ENCODE measurements around the gene RAD54L.
"Not testable (repeated sequence)": the region's sequence is repeated elsewhere in the genome, so short reads cannot be mapped to it uniquely, and the experiment has no call there.

The RAD54L gene

DNA sequence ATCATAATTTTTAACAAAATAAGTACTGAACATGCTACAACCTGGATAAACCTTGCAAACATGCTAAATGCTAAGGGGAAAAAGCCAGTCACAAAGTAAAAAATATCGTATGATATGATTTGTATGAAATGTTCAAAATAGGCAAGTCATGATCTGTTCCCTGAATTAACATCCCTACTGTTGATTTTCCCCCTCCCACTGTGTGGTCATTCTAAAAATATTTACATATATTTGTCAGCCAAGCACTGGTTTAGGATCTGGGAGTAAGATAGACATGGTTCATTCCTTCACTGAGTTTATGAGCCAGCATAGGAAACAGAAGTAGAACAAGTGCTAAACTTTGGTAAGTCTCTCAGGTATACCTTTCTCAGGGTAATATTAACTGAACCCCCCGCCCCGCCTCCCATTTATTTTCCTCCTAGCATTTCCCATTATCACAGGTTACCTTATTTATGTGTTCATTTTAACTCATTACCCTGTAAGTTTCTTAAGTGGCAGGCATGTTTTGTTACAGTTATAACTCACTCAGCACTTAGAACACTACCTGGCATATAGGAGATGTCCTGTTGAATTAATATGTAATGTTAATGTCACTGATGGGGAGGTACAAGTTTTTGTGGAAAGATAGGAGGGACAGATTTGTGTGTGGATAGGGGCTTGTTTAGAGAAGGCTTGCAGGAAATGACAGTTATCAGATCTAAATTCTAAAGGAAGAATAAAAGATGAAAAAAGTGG is 68.3 kb downstream of the RAD54L start:
- no peak for TF ChIP-seq POLR2AphosphoS5 (IDR thresholded peaks at IDR 0.05; ENCODE audit: borderline replicate concordance, low read depth, low read length)
- TF ChIP-seq EZH2 (IDR thresholded peaks at IDR 0.05): no peak
- TF ChIP-seq FOXP2 (optimal IDR thresholded peaks at IDR 0.05; ENCODE audit: control extremely low read depth, extremely low read length, insufficient read depth): no peak
- Histone ChIP-seq H3K4me3 (no peak overlapping the region), H3K9me3 (ENCODE audit: low read depth, low read length) (no peaks in the 10 kb centered on the region), H3K9ac (ENCODE audit: insufficient read length) (no peak overlapping the region), H3K27ac (peak overlapping the region; percentile 35; the same call in 1 of the 2 replicates), H3K36me3 (ENCODE audit: insufficient read depth, low read length) (peaks cover 59% of the 10 kb centered on the region)
- no peak for DNase-seq (ENCODE audit: low read depth, low spot score)

DNA sequence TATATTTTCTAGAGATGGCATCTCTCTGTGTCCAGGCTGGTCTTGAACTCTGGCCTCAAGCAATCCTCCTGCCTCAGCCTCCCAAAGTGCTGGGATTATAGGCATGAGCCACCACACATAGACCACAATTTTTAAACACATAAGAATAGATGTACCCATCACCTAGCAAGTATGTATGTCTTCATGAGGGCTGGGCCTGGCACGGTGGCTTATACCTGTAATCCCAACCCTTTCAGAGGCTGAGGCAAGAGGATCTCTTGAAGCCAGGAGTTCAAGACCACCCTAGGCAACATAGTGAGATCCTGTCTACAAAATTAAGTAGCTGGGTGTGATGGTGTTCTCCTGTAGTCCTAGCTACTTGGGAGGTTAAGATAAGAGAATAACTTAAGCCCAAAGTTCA is 69.8 kb downstream of the RAD54L start:
- Histone ChIP-seq H3K9me3 (ENCODE audit: low read depth, low read length) (no peaks in the 10 kb centered on the region), H3K27ac (no peak overlapping the region), H3K36me3 (ENCODE audit: insufficient read depth, low read length) (peaks cover 45% of the 10 kb centered on the region), H3K9ac (ENCODE audit: insufficient read length) (no peak overlapping the region), H3K4me3 (no peak overlapping the region)
- TF ChIP-seq EZH2 (IDR thresholded peaks at IDR 0.05) (no peak), FOXP2 (optimal IDR thresholded peaks at IDR 0.05; ENCODE audit: control extremely low read depth, extremely low read length, insufficient read depth) (no peak), POLR2AphosphoS5 (IDR thresholded peaks at IDR 0.05; ENCODE audit: borderline replicate concordance, low read depth, low read length) (no peak)
- DNase-seq (ENCODE audit: low read depth, low spot score): no peak

DNA sequence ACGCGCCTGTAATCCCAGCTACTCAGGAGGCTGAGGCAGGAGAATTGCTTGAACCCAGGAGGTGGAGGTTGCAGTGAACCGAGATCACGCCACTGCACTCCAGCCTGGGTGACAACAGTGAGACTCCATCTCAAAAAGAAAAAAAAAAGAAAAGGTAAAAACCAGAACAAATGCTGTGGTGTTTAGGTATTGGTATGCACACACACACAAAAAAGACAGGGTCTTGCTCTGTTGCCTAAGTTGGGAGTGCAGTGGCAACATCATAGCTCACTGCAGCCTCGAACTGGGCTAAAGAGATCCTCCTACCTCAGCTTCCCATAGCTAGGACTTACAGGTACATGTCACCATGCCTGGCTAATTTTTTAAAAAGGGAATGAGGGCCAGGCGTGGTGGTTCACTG is 71.7 kb downstream of the RAD54L start:
- not testable (repeated sequence) for DNase-seq (ENCODE audit: low read depth, low spot score); H3K4me3 ChIP-seq; H3K9ac ChIP-seq (ENCODE audit: insufficient read length)

DNA sequence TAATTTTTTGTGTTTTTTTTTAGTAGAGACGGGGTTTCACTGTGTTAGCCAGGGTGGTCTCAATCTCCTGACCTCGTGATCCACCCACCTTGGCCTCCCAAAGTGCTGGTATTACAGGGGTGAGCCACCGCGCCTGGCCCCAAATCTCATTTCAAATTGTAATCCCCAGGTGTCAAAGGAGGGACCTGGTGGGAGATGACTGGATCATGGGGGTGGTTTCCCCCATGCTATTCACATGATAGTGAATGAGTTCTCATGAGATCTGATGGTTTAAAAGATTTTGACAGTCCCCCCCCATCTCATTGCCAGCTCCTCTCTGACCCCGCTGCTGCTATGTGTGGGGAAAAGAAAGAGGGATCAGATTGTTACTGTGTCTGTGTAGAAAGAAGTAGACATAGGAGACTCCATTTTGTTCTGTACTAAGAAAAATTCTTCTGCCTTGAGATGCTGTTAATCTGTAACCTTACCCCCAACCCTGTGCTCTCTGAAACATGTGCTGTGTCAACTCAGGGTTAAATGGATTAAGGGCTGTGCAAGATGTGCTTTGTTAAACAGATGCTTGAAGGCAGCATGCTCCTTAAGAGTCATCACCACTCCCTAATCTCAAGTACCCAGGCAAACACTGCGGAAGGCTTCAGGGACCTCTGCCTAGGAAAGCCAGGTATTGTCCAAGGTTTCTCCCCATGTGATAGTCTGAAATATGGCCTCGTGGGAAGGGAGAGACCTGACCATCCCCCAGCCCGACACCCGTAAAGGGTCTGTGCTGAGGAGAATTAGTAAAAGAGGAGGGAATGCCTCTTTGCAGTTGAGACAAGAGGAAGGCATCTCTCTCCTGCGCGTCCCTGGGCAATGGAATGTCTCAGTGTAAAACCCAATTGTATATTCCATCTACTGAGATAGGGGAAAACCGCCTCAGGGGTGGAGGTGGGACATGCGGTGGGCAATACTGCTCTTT is 72.7 kb downstream of the RAD54L start:
- H3K9ac ChIP-seq (ENCODE audit: insufficient read length); H3K9me3 ChIP-seq (ENCODE audit: low read depth, low read length); DNase-seq (ENCODE audit: low read depth, low spot score); H3K4me3 ChIP-seq; H3K27ac ChIP-seq: not testable (repeated sequence)
- H3K36me3 ChIP-seq (ENCODE audit: insufficient read depth, low read length): peaks cover 19% of the 10 kb centered on the region

More for the DNA sequence above, 71.7 kb downstream of the RAD54L start:
- not testable (repeated sequence) for H3K27ac ChIP-seq; H3K9me3 ChIP-seq (ENCODE audit: low read depth, low read length)
- peaks cover 27% of the 10 kb centered on the region for H3K36me3 ChIP-seq (ENCODE audit: insufficient read depth, low read length)

DNA sequence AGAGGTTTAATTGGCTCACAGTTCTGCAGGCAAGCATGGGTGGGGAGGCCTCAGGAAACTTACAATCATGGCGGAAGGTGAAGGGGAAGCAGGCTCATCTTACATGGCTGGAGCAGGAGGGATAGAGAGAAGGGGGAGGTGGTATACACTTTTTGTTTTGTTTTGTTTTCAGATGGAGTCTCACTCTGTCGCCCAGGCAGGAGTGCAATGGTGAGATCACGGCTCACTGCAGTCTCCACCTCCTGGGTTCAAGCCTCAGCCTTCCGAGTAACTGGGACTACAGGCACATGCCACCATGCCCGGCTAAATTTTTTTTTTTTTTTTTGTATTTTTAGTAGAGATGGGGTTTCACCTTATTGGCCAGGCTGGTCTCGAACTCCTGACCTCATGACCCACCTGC is 74.6 kb downstream of the RAD54L start:
- not testable (repeated sequence) for H3K4me3 ChIP-seq; DNase-seq (ENCODE audit: low read depth, low spot score); H3K9me3 ChIP-seq (ENCODE audit: low read depth, low read length); H3K9ac ChIP-seq (ENCODE audit: insufficient read length); H3K27ac ChIP-seq; H3K36me3 ChIP-seq (ENCODE audit: insufficient read depth, low read length)

DNA sequence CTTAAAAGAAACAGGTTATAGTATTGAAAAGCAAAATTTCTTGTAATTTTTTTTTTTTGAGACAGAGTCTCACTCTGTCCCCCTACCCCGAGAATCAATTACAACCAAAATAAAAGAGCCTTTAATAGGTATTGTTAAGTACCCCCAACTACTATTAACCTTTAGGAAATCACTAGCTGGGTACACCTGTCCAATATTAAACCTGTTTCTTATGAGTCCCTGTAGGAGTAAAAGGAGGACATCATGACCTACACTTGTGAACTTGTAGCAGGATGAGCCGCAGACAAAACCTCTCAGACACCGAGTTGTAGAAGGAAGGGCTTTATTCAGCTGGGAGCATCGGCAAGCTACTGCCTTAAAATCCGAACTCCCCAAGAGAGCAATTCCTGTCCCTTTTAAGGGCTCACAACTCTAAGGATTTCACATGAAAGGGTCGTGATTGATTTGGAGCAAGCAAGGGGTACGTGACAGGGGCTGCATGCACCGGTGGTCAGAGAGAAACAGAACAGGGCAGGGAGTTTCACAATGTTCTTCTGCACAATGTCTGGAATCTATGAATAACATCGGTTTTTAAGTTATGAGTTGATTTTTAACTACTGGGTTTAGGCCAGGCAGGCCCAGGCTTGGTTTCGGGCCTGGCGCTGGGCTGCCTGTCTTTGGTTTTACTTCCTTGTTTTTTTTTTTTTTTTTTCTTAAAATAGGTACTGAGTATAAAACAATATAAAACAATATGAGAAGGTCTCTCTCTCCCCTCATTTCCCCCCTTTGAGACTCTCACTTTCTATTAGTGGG is 77.9 kb downstream of the RAD54L start:
- H3K36me3 ChIP-seq (ENCODE audit: insufficient read depth, low read length); H3K9ac ChIP-seq (ENCODE audit: insufficient read length); H3K9me3 ChIP-seq (ENCODE audit: low read depth, low read length); H3K27ac ChIP-seq; H3K4me3 ChIP-seq; DNase-seq (ENCODE audit: low read depth, low spot score): not testable (repeated sequence)
